ENCODE measurements around the gene CIZ1. TPM values are rescaled to one million over a fixed set of nuclear protein-coding genes. Genes with fewer than 3 reads are reported as not detected.
A peak's percentile ranks its signal among the peaks of the same experiment; 100 is the strongest.

The CIZ1 gene
- total and polyA plus RNA-seq, 9 of the 15 experiments (the other 6 are each of a cell fraction or from before 2014, with no cell fraction given), result 6.6 to 329 (median 87.8) TPM

- H3K9ac ChIP-seq (ENCODE audit: insufficient read depth in 1 of 2, low read depth in 2 of 2, low read length in 2 of 2), result peak overlapping the region; percentile 58 to 85; a peak in 3 of 4 replicates
- H3K36me3 ChIP-seq (ENCODE audit: control insufficient read depth, insufficient read depth, low read length), result peaks cover 40% of the 10 kb centered on the region; the same call in 2 of the 3 replicates
- intact Hi-C loops (cut with micrococcal nuclease), result loop anchor here (1.0 to 5.0 kb wide), 4 partner anchors 34 to 173 kb away; partner anchors contain the start of genes NAIF1 and SLC25A25
- no peaks in the 10 kb centered on the region for H4K20me1 ChIP-seq (replicated peaks; ENCODE audit: control insufficient read depth, insufficient read depth, low read length)
- POLR2A ChIA-PET, result interaction anchor here (0.6 to 2.0 kb wide), 10 partner anchors 9 to 340 kb away, joined by 3 to 14 read pairs (median 4); partner anchors contain the start of genes NAIF1 and ODF2
- no peak overlapping the region for H2AFZ ChIP-seq (ENCODE audit: low read depth, low read length)
- H3K27me3 ChIP-seq (ENCODE audit: control insufficient read depth in 2 of 2, insufficient read depth in 2 of 2, low read length in 2 of 2), result no peaks in the 10 kb centered on the region
- CTCF ChIA-PET (ENCODE audit: low intra/inter-chr PET ratio), result interaction anchor here (0.7 to 3.3 kb wide), 4 partner anchors 45 to 173 kb away, joined by 3 to 57 read pairs (median 4); no protein-coding TSS in a partner anchor
- no peaks in the 10 kb centered on the region; the same call in 2 of the 3 replicates for H3K79me2 ChIP-seq (ENCODE audit: control insufficient read depth, insufficient read depth, low read length)
- no peak overlapping the region for H3K4me3 ChIP-seq
- H3K27ac ChIP-seq (ENCODE audit: extremely low read depth, low read depth, low read length), result peak overlapping the region; percentile 76
- DNase-seq (ENCODE audit: extremely low read depth in 1 of 4, low spot score in 3 of 4) (no peak), ATAC-seq (no peak), FAIRE-seq (peak; percentile 70)
- peaks cover 24 to 66% of the 10 kb centered on the region in 2 experiments; a peak in 4 of 5 replicates for H3K4me1 ChIP-seq (replicated peaks in 1 of 2; ENCODE audit: control insufficient read depth in 2 of 2, insufficient read depth in 2 of 2, low read length in 2 of 2)
- no peaks in the 10 kb centered on the region for H3K9me1 ChIP-seq (ENCODE audit: control insufficient read depth, insufficient read depth, low read length)
- no peak overlapping the region; the same call in 1 of the 2 replicates for H3K4me2 ChIP-seq (ENCODE audit: insufficient read depth, low read length)
- no TSS peak for BruUV-seq (replicated peaks)
- 94% methylated on average over 16 of the region's 16 CpGs for WGBS (ENCODE audit: insufficient coverage, low coverage, missing lambda C conversion rate)
- no peaks in the 10 kb centered on the region; the same call in 1 of the 2 replicates for H3K9me3 ChIP-seq (replicated peaks; ENCODE audit: control insufficient read depth, insufficient read depth, low read depth, low read length)
- in situ Hi-C loops (cut with MboI), result loop anchor here (5.0 kb wide), 1 partner anchor 179 kb away; the partner anchor contains the start of gene DPM2
- TF ChIP-seq PHF20 (IDR thresholded peaks at IDR 0.05; ENCODE audit: partially characterized antibody) (peak; percentile 58), SMARCA5 (IDR thresholded peaks at IDR 0.05) (peak; percentile 72; the same call in 1 of the 2 replicates), SNAPC5 (CRISPR knock-in tag; IDR thresholded peaks at IDR 0.05) (no peak), ZNF212 (CRISPR knock-in tag; IDR thresholded peaks at IDR 0.05) (no peak), TAF1 (IDR thresholded peaks at IDR 0.05; ENCODE audit: control insufficient read depth, extremely low read depth, insufficient read depth, low read length, severe bottlenecking) (no peak), ZNF134 (CRISPR knock-in tag; conservative IDR thresholded peaks at IDR 0.05) (no peak), KLF1 (tag; IDR thresholded peaks at IDR 0.05) (no peak), ZNF121 (CRISPR knock-in tag; conservative IDR thresholded peaks at IDR 0.05) (peak; percentile 100), XRCC3 (IDR thresholded peaks at IDR 0.05) (no peak), BCOR (IDR thresholded peaks at IDR 0.05) (peak; percentile 93), ARHGAP35 (IDR thresholded peaks at IDR 0.05; ENCODE audit: partially characterized antibody) (no peak), CHAMP1 (IDR thresholded peaks at IDR 0.05) (no peak), NR2F6 (CRISPR knock-in tag; IDR thresholded peaks at IDR 0.05) (no peak), CAMTA2 (CRISPR knock-in tag; conservative IDR thresholded peaks at IDR 0.05) (no peak), TOE1 (IDR thresholded peaks at IDR 0.05; ENCODE audit: borderline replicate concordance) (no peak), TOE1 (CRISPR knock-in tag; IDR thresholded peaks at IDR 0.05; ENCODE audit: borderline replicate concordance, low read depth) (no peak), GTF2E2 (tag; IDR thresholded peaks at IDR 0.05) (no peak), RNF2 (IDR thresholded peaks at IDR 0.05) (no peak), ZNF76 (CRISPR knock-in tag; IDR thresholded peaks at IDR 0.05; ENCODE audit: borderline replicate concordance) (no peak), CREB1 (IDR thresholded peaks at IDR 0.05) (no peak), CREB1 (CRISPR knock-in tag; IDR thresholded peaks at IDR 0.05) (no peak), ZNF584 (CRISPR knock-in tag; IDR thresholded peaks at IDR 0.05; ENCODE audit: low read depth) (no peak)
Measured at GRCh38 chr9:128116104-128117083, 75.0 kb downstream of the CIZ1 start.

All from K562 (cell line).